ENCODE results near the gene C14orf119. TPM values are rescaled to one million over a fixed set of nuclear protein-coding genes. Genes with fewer than 3 reads are reported as not detected.

C14orf119 gene
- total RNA-seq, 2 donors from 2014 or later, result 40.3 to 53.4 TPM

DNA sequence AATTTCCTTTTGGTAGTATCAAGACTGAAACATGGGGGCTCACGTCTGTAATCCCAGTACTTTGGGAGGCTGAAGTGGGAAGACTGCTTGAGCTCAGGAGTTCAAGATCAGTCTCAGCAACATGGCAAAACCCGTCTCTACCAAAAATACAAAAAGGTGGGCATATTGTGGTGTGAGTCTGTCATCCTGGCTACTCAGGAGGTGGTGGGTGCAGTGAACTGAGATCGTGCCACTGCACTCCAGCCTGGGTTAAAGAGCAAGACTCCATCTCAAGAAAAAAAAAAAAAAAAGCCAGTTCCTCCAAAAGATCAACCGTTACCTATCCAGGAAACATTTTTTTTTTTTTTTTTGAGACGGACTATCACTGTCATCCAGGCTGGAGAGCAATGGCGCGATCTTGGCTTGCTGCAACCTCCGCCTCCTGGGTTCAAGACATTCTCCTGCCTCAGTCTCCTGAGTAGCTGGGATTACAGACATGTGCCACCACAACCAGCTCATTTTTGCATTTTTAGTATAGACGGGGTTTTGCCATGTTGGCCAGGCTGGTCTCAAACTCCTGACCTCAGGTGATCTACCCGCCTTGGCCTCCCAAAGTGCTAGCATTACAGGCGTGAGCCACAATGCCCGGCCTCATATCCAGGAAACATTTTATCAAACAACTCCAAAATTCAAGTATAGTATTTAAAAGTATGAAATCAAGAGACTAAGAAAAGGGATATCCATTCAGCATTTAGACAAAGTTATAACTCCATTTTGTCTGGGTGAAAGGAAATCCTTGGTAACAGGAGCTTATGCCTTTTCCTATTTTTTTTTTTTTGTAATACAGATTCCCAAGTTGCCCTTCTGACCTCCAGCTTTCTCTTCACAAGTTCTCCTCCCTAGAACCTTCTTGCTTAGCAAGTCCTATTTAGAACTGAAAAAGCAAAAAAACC, 3.7 kb upstream of the C14orf119 start:
- Mint-ChIP-seq H3K36me3 (ENCODE audit: low read depth) (peaks cover 74% of the 10 kb centered on the region), H3K27ac (peak overlapping the region; percentile 82), H3K27me3 (no peaks in the 10 kb centered on the region), H3K9me3 (no peaks in the 10 kb centered on the region), H3K4me1 (peaks cover 22% of the 10 kb centered on the region), H3K4me3 (no peak overlapping the region)
- ATAC-seq (replicated peaks), result no peak

DNA sequence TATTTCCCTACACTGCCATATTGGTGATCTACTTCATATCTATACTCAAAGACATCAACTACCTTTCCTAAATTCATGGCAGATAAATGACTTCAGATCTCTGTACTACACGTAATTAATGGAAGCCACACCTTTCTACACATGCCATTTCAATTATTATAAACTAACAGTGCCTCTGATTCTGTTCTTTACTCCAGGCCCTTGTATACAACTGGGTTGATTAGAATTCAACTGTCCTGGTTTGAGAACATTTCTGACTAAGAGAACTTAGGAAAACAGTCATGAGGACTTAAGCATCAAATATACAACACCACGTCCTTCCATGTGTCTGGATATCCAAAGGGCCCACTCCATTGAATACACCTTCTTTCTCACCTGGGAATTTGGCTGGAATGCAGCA, 2.2 kb upstream of the C14orf119 start:
- H3K36me3 Mint-ChIP-seq (ENCODE audit: low read depth), result peaks cover 74% of the 10 kb centered on the region
- H3K27me3 Mint-ChIP-seq, result no peaks in the 10 kb centered on the region
- H3K4me1 Mint-ChIP-seq, result peaks cover 24% of the 10 kb centered on the region
- H3K9me3 Mint-ChIP-seq, result no peaks in the 10 kb centered on the region
- no peak for ATAC-seq (replicated peaks)
- H3K27ac Mint-ChIP-seq, result no peak overlapping the region
- H3K4me3 Mint-ChIP-seq, result no peak overlapping the region

DNA sequence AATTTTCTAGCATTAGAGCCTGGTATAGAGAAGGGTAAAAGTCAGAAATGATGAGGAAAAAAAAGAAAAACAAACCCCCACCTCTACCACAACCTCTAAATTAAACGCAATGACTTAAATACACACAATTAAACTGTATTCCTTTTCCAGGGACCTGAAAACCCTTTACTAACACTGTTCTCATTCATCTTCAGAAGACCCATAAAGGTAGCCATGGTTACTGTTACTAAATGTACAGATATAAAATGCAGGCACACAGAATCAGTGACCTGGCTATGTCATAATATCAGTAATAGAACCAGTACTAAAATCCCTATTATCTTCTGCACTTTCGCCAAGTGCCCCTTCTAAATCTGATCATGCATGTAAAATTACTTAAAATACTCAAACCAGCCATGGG, 1.8 kb upstream of the C14orf119 start:
- no peaks in the 10 kb centered on the region for H3K27me3 Mint-ChIP-seq
- H3K9me3 Mint-ChIP-seq, result no peaks in the 10 kb centered on the region
- no peak overlapping the region for H3K4me3 Mint-ChIP-seq
- no peak for ATAC-seq (replicated peaks)
- no peak overlapping the region for H3K27ac Mint-ChIP-seq
- H3K4me1 Mint-ChIP-seq, result peaks cover 24% of the 10 kb centered on the region
- H3K36me3 Mint-ChIP-seq (ENCODE audit: low read depth), result peaks cover 74% of the 10 kb centered on the region

DNA sequence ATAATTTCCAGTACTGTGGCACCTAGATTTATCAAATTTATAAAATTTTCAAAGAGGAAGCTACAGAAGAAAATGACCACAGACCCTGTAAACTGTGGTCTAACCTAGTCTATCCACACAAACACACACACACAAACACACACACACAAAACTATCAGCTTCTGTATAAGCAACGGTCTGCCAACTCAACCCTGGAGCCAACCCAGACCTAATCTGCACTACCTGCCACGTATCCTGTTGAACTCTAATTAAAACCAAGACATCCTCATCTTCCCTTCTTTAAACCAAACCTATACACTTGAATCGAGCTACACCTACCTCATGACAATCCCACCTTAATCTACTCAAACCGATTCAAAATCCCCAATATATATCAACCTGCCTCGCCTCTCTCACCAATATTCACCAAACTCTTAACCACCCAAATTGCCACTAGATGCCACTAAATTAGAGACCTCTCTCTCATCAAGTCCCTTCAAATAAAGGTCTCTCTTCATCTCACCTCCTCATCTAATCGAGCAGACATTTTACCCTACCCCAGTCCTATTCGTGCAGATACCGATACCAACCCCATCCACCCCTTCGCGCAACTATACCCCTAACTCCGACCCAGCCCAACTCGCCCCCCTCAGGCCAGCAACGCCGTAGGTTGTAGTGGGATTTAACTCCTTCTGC, 1.2 kb upstream of the C14orf119 start:
- Mint-ChIP-seq H3K27ac (no peak overlapping the region), H3K4me3 (no peak overlapping the region), H3K27me3 (no peaks in the 10 kb centered on the region), H3K36me3 (ENCODE audit: low read depth) (peaks cover 74% of the 10 kb centered on the region), H3K9me3 (no peaks in the 10 kb centered on the region), H3K4me1 (peaks cover 24% of the 10 kb centered on the region)
- no peak for ATAC-seq (replicated peaks)

DNA sequence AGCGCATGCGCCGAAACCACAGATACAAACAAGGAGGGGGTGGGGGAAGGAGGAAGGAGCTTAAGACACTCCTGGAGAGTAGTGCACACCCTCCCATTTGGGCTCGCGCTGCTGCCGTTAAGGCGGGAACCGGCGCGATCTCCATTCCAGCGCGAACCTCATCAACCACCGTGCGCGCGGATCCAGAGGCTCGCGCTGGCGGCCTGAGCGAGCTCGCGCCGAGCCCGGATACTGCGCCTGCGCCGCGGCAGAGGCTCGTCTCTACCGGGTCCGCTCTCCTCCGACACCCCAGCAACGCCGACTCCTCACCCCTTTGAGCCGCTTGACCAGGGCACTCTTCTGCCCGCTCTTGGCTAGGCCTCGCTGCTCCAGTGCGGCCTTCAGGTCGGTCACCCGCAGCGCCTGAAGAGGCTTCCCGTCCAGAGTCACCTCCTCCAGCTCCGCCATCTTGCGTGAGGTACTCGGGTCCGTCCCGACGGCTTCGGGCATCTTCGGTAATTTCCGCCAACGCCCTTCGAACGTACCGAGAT, 574 bp upstream of the C14orf119 start, which contains the start of gene ACIN1:
Gene ACIN1, minus strand, starts transcription at position 471 of the 530 bp plus-strand sequence. Its CDS starts 24 bp downstream, at position 447.
- Mint-ChIP-seq H3K4me3 (no peak within 1 kb of the TSS), H3K4me1 (peaks cover 24% of the 10 kb centered on the region), H3K9me3 (no peaks in the 10 kb centered on the region), H3K27ac (no peak within 1 kb of the TSS), H3K36me3 (ENCODE audit: low read depth) (peaks cover 72% of the 10 kb centered on the region), H3K27me3 (no peaks in the 10 kb centered on the region)
- peak; percentile 47 for ATAC-seq (replicated peaks)

DNA sequence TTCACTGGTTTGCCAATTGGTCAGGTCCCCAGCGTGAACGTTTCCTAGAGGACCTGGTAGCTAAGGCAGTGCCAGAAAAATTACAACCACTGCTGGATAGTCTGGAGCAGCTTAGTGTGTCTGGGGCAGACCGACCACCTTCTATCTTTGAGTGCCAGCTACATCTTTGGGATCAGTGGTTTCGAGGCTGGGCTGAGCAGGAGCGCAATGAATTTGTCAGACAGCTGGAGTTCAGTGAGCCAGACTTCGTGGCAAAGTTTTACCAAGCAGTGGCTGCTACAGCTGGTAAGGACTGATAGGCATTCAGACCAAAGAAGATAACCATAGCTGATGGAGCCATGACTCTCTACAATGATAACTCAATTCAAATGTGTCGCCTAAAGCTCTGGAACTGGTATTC, 2.5 kb downstream of the C14orf119 start:
- H3K27me3 Mint-ChIP-seq, result no peaks in the 10 kb centered on the region
- H3K36me3 Mint-ChIP-seq (ENCODE audit: low read depth), result peaks cover 41% of the 10 kb centered on the region
- H3K4me3 Mint-ChIP-seq, result no peak overlapping the region
- H3K27ac Mint-ChIP-seq, result no peak overlapping the region
- no peak for ATAC-seq (replicated peaks)
- peaks cover 14% of the 10 kb centered on the region for H3K4me1 Mint-ChIP-seq
- H3K9me3 Mint-ChIP-seq, result no peaks in the 10 kb centered on the region

DNA sequence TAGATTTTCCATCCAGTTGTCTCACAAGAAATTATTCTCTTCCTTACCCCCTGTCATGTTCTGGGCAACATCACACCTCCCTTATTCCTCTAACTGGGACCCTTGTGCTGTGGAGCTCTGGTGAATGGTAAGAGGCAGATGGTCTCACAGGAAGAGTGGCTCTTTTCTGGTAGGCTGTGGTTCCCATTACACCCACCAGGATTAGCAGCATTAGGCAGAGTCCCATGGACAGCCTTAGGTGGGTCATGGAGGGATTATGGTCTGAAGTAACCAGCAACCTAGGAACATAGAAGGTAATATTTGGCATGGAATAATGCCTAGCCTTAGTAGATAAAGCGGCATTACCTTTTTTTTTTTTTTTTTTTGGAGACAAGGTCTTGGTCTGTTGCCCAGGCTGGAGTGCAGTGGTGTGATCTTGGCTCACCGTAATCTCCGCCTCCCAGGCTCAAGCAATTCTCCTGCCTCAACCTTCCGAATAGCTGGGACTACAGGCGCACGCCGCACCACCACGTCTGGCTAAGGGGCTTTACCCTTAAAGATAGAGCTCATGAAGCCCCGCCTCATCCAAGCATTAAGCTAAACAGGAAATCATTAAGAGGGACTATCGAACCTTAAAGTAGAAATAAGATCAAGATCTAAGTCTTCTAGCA, 4.0 kb downstream of the C14orf119 start:
- peak overlapping the region; percentile 54 for H3K27ac Mint-ChIP-seq
- H3K36me3 Mint-ChIP-seq (ENCODE audit: low read depth), result peaks cover 32% of the 10 kb centered on the region
- no peaks in the 10 kb centered on the region for H3K27me3 Mint-ChIP-seq

DNA sequence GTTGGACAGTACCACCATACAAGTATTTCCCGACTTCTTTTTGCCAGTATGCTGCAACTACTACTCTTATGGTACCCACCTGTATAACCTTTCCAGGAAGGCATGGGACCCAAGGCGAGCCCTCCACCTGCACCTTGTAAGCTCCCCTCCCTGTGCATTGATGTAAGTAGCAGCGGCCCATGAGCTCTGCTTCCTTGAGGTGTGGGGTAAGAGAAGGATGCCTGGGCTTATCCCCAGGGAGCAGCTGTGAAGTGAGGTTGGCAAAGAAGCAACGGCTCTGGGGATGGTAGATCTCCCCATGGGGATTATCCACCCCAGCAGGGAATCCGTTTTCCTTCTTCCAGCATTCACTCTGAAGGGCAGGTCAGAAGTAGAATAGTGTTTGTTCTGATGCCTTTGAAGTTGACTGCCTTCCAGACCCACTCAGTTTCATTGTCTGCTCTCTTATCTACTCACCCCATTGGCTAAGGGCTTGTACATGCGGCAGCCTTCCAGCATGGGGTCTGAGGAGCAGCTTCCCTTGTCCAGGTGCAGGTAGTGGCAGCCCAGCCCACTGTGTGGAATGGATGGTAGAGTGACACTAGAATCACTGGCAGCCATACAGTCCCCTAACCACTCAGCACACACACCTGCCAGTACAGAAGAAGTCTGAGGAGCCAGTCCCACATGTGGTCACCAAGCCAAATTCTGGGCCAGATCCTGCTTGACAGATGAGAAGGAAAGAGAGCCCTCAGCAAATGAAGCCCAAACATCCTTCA, 6.1 kb downstream of the C14orf119 start:
- no peak overlapping the region for H3K4me3 Mint-ChIP-seq
- peaks cover 10% of the 10 kb centered on the region for H3K4me1 Mint-ChIP-seq
- no peak for ATAC-seq (replicated peaks)
- no peaks in the 10 kb centered on the region for H3K9me3 Mint-ChIP-seq
- H3K27ac Mint-ChIP-seq, result no peak overlapping the region
- peaks cover 31% of the 10 kb centered on the region for H3K36me3 Mint-ChIP-seq (ENCODE audit: low read depth)
- no peaks in the 10 kb centered on the region for H3K27me3 Mint-ChIP-seq

More for the DNA sequence above, 4.0 kb downstream of the C14orf119 start:
- no peaks in the 10 kb centered on the region for H3K9me3 Mint-ChIP-seq
- peaks cover 10% of the 10 kb centered on the region for H3K4me1 Mint-ChIP-seq
- H3K4me3 Mint-ChIP-seq, result no peak overlapping the region
- no peak for ATAC-seq (replicated peaks)

DNA sequence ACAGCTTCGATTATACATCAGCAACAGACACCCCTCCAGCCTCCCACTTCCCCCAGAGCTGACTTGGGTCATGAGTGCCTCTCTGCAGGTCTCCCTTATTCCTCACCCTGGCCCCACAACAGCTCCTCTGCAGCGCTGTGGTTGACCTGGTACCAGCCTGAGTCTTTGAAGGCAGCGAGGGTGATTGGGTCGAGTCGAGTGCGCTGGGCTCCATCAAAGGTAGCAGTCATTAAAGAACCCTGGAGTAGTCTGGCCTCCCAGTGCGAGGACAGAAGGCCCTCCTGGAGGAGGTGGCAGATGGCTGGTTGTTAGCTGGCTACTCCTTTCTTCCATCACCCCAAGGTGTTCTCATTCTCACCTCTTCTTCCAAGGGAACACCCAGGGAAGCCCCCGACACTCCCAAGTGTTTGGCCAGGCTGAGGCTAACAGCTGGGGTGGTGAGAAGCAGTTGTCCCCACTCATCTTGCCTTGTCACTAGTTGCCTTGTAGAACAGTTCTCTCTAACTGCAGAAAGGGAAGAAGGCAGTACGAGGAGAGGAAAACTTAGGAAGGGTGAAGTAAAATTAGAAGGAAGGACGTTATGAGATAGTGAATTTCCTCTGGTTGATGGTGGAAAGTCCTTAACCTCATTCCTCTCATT, 6.8 kb downstream of the C14orf119 start:
- no peak overlapping the region for H3K4me3 Mint-ChIP-seq
- H3K4me1 Mint-ChIP-seq, result peaks cover 8% of the 10 kb centered on the region
- H3K36me3 Mint-ChIP-seq (ENCODE audit: low read depth), result peaks cover 24% of the 10 kb centered on the region
- no peaks in the 10 kb centered on the region for H3K9me3 Mint-ChIP-seq
- no peak for ATAC-seq (replicated peaks)
- no peak overlapping the region for H3K27ac Mint-ChIP-seq
- no peaks in the 10 kb centered on the region for H3K27me3 Mint-ChIP-seq

DNA sequence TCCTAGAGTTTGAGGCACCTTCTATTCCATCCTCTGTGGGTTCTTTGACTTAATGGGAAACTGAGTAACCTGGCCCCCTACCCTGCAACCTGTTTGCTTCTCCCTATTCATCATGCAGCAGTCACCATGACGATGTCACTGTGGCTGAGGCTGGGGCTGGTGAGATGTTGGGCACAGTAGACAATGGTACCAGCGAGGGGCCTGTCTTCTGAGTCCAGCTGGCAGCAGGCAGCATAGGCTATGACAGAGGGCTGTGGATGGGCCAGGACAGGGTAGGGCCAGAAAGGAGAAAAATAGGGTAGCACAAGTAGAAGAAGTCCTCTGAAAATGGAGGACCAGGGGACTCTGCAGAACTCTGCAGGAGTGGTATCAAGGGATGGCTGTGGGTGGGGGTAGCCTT, 7.5 kb downstream of the C14orf119 start:
- H3K4me3 Mint-ChIP-seq, result no peak overlapping the region
- H3K36me3 Mint-ChIP-seq (ENCODE audit: low read depth), result peaks cover 17% of the 10 kb centered on the region
- H3K4me1 Mint-ChIP-seq, result peaks cover under 1% of the 10 kb centered on the region
- no peaks in the 10 kb centered on the region for H3K9me3 Mint-ChIP-seq
- no peak overlapping the region for H3K27ac Mint-ChIP-seq
- H3K27me3 Mint-ChIP-seq, result no peaks in the 10 kb centered on the region
- no peak for ATAC-seq (replicated peaks)

DNA sequence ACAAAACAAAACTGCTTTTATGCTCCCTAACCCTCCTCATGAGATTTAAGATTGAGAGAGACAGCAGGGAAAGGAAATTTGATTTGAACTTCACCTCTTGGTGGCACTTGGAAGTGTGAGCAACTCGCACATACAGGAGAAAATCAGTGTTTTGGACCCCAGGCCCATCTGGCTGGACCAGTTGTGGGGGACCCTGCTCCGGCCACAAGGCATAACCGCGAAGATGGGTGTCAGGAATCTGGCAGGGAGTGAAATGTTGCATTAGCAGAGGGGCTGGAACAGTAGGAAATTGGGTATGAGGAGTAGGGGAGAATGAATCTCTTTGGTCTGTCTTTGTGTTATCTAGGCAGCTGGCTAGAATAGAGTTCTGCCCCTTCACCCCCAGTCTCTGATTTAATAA, 8.3 kb downstream of the C14orf119 start:
- Mint-ChIP-seq H3K27me3 (no peaks in the 10 kb centered on the region), H3K27ac (no peak overlapping the region), H3K4me1 (no peaks in the 10 kb centered on the region), H3K9me3 (no peaks in the 10 kb centered on the region), H3K4me3 (no peak overlapping the region), H3K36me3 (ENCODE audit: low read depth) (peaks cover 9% of the 10 kb centered on the region)
- no peak for ATAC-seq (replicated peaks)

DNA sequence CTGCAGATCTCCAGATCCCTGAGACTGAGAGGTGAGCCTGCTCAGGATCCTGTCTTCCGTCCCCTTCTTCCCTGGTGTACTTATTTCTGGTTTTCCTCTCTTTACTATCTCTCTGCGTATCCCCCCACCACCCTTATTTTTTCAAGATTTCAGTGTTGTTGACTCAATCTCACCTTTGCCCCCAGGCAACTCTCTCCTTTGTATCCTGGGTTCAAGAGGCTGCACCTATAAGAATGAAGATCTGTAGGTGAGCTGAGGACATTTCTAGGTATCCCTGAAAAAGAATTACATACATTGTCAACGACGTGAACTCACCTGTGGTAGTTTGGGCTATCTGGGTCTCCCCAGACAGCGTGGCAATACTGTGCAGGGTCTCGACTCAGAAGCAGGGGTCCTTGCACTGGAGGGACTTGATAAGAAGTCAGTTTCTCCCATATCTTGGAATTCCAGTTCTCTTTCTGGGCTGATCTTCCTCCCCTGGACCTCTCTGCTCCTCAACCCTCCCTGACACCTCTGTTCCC, 8.8 kb downstream of the C14orf119 start:
- no peak overlapping the region for H3K27ac Mint-ChIP-seq
- no peak overlapping the region for H3K4me3 Mint-ChIP-seq
- no peak for ATAC-seq (replicated peaks)
- no peaks in the 10 kb centered on the region for H3K4me1 Mint-ChIP-seq
- H3K27me3 Mint-ChIP-seq, result no peaks in the 10 kb centered on the region
- H3K9me3 Mint-ChIP-seq, result no peaks in the 10 kb centered on the region
- peaks cover 4% of the 10 kb centered on the region for H3K36me3 Mint-ChIP-seq (ENCODE audit: low read depth)

DNA sequence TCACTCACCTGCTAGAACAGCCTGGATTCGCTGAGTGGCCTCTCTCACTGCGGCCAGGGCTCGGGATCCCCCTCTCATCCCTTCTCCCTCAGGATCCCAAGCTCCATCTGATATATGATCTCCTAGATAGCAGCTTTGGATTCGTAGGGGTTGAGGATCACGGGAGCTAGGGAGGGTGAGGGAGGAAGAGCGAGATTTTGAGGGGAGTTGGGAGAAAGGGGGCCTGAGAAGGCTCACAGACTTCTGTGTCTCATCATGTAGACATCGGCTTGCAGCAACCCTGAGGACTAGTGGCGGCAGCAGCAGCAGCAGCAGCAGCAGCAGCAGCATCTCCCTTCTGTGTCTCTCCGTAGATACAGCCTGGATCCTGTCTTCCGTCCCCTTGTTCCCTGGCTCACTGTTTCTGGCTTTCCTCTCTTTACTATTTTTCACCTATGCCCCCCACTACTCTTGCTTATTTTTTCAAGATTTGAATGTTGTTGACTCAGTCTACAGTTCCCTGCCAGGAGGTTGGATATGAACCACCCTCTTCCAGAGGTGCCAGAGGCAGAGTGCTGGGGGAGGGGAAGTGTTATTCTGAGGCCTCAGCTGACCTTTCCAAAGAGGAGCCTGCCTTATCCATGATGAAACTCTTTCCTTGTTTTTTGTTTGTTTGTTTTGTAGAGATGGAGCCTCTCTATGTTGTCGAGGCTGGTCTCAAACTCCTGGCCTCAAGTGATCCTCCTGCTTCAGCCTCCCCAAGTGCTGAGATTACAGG, 9.5 kb downstream of the C14orf119 start, which contains the start of gene CIROP:
Gene CIROP, minus strand, starts transcription at position 399 of the 757 bp plus-strand sequence. Its CDS starts 69 bp downstream, at position 330.
- no peaks in the 10 kb centered on the region for H3K27me3 Mint-ChIP-seq
- H3K27ac Mint-ChIP-seq, result no peak within 1 kb of the TSS
- H3K9me3 Mint-ChIP-seq, result no peaks in the 10 kb centered on the region
- no peaks in the 10 kb centered on the region for H3K36me3 Mint-ChIP-seq (ENCODE audit: low read depth)
- H3K4me3 Mint-ChIP-seq, result no peak within 1 kb of the TSS
- no peak for ATAC-seq (replicated peaks)
- no peaks in the 10 kb centered on the region for H3K4me1 Mint-ChIP-seq
